ENCODE results near the gene SUOX. TPM values are rescaled to one million over a fixed set of nuclear protein-coding genes. Genes with fewer than 3 reads are reported as not detected.

The SUOX gene
- 1 to 10 TPM in 2 of 3 donors, under 1 TPM in 1; 0.68 to 1.3 (median 1.2) TPM for total RNA-seq

GRCh38 chr12:55996715-55997534 lies at the start of gene SUOX:
Gene SUOX, plus strand, starts transcription at chr12:55997276. Its CDS starts 4,946 bp downstream, at chr12:56002222.
- H3K4me3 Mint-ChIP-seq, result peak within 1 kb of the TSS; percentile 49

GRCh38 chr12:55955344-55955743 lies 41.7 kb upstream of the SUOX start:
- peaks cover 13% of the 10 kb centered on the region for H3K4me1 Mint-ChIP-seq (ENCODE audit: low read depth)
- H3K4me3 Mint-ChIP-seq, result no peak overlapping the region
- no peaks in the 10 kb centered on the region for H3K27me3 Mint-ChIP-seq (ENCODE audit: low read depth)
- no peaks in the 10 kb centered on the region for H3K9me3 Mint-ChIP-seq
- ATAC-seq, result no peak
- no peak for DNase-seq
- peaks cover 32% of the 10 kb centered on the region for H3K36me3 Mint-ChIP-seq (ENCODE audit: insufficient read depth)

More at GRCh38 chr12:55996715-55997534, at the start of gene SUOX:
- Mint-ChIP-seq H3K27me3 (ENCODE audit: low read depth) (peaks cover 10% of the 10 kb centered on the region), H3K4me1 (ENCODE audit: low read depth) (peaks cover 15% of the 10 kb centered on the region), H3K36me3 (ENCODE audit: insufficient read depth) (peaks cover 9% of the 10 kb centered on the region), H3K9me3 (no peaks in the 10 kb centered on the region)
- ATAC-seq (peak; percentile 64 to 75), DNase-seq (no peak)

GRCh38 chr12:55955800-55956508 lies 41.1 kb upstream of the SUOX start:
- no peaks in the 10 kb centered on the region for H3K27me3 Mint-ChIP-seq (ENCODE audit: low read depth)
- no peaks in the 10 kb centered on the region for H3K9me3 Mint-ChIP-seq
- DNase-seq (peak; percentile 46), ATAC-seq (peak; percentile 83 to 88)
- peaks cover 13% of the 10 kb centered on the region for H3K4me1 Mint-ChIP-seq (ENCODE audit: low read depth)
- no peak overlapping the region for H3K4me3 Mint-ChIP-seq
- peaks cover 32% of the 10 kb centered on the region for H3K36me3 Mint-ChIP-seq (ENCODE audit: insufficient read depth)

GRCh38 chr12:55957106-55957859 lies 39.8 kb upstream of the SUOX start:
- H3K27me3 Mint-ChIP-seq (ENCODE audit: low read depth), result no peaks in the 10 kb centered on the region

GRCh38 chr12:55963760-55964159 lies 33.3 kb upstream of the SUOX start:
- Mint-ChIP-seq H3K36me3 (ENCODE audit: insufficient read depth) (no peaks in the 10 kb centered on the region), H3K4me1 (ENCODE audit: low read depth) (peaks cover 26% of the 10 kb centered on the region), H3K4me3 (no peak overlapping the region), H3K9me3 (no peaks in the 10 kb centered on the region), H3K27me3 (ENCODE audit: low read depth) (no peaks in the 10 kb centered on the region)
- no peak for ATAC-seq
- no peak for DNase-seq

More at GRCh38 chr12:55957106-55957859, 39.8 kb upstream of the SUOX start:
- Mint-ChIP-seq H3K4me3 (no peak overlapping the region), H3K36me3 (ENCODE audit: insufficient read depth) (peaks cover 20% of the 10 kb centered on the region), H3K9me3 (no peaks in the 10 kb centered on the region), H3K4me1 (ENCODE audit: low read depth) (peaks cover 13% of the 10 kb centered on the region)
- DNase-seq (no peak), ATAC-seq (no peak)

- Mint-ChIP-seq H3K4me1 (ENCODE audit: low read depth) (peaks cover 26% of the 10 kb centered on the region), H3K4me3 (peak overlapping the region; percentile 8), H3K36me3 (ENCODE audit: insufficient read depth) (peaks cover under 1% of the 10 kb centered on the region), H3K27me3 (ENCODE audit: low read depth) (no peaks in the 10 kb centered on the region), H3K9me3 (no peaks in the 10 kb centered on the region)
- no peak for DNase-seq
- no peak for ATAC-seq
Observed at GRCh38 chr12:55965240-55965639, 31.8 kb upstream of the SUOX start.

- Mint-ChIP-seq H3K4me3 (peak within 1 kb of the TSS; percentile 97), H3K36me3 (ENCODE audit: insufficient read depth) (peaks cover 3% of the 10 kb centered on the region), H3K27me3 (ENCODE audit: low read depth) (no peaks in the 10 kb centered on the region), H3K4me1 (ENCODE audit: low read depth) (peaks cover 26% of the 10 kb centered on the region), H3K9me3 (no peaks in the 10 kb centered on the region)
- ATAC-seq, result no peak
- no peak for DNase-seq
Observed at GRCh38 chr12:55965941-55966407, 31.1 kb upstream of the SUOX start, which contains the start of gene PMEL. Gene PMEL, minus strand, starts transcription at chr12:55966042. Its CDS starts 31 bp downstream, at chr12:55966011.

- Mint-ChIP-seq H3K27me3 (ENCODE audit: low read depth) (no peaks in the 10 kb centered on the region), H3K4me1 (ENCODE audit: low read depth) (peaks cover 26% of the 10 kb centered on the region), H3K9me3 (no peaks in the 10 kb centered on the region), H3K4me3 (peak within 1 kb of the TSS; percentile 97), H3K36me3 (ENCODE audit: insufficient read depth) (peaks cover 3% of the 10 kb centered on the region)
- ATAC-seq (peak; percentile 99), DNase-seq (peak; percentile 89)
Observed at GRCh38 chr12:55966408-55967281, 30.4 kb upstream of the SUOX start, which contains the start of gene CDK2. Gene CDK2, plus strand, starts transcription at chr12:55966830. Its CDS starts 179 bp downstream, at chr12:55967009.

- Mint-ChIP-seq H3K9me3 (no peaks in the 10 kb centered on the region), H3K27me3 (ENCODE audit: low read depth) (no peaks in the 10 kb centered on the region), H3K4me1 (ENCODE audit: low read depth) (peaks cover 26% of the 10 kb centered on the region), H3K4me3 (no peak overlapping the region), H3K36me3 (ENCODE audit: insufficient read depth) (peaks cover 3% of the 10 kb centered on the region)
- ATAC-seq (no peak), DNase-seq (no peak)
Observed at GRCh38 chr12:55969356-55969755, 27.7 kb upstream of the SUOX start.

GRCh38 chr12:55970775-55971174 lies 26.3 kb upstream of the SUOX start:
- ATAC-seq (no peak), DNase-seq (no peak)
- Mint-ChIP-seq H3K4me1 (ENCODE audit: low read depth) (peaks cover 24% of the 10 kb centered on the region), H3K36me3 (ENCODE audit: insufficient read depth) (peaks cover 3% of the 10 kb centered on the region), H3K4me3 (no peak overlapping the region), H3K9me3 (no peaks in the 10 kb centered on the region), H3K27me3 (ENCODE audit: low read depth) (no peaks in the 10 kb centered on the region)

GRCh38 chr12:55972042-55972441 lies 25.0 kb upstream of the SUOX start:
- no peak for DNase-seq
- no peak overlapping the region for H3K4me3 Mint-ChIP-seq
- H3K27me3 Mint-ChIP-seq (ENCODE audit: low read depth), result no peaks in the 10 kb centered on the region
- peaks cover 21% of the 10 kb centered on the region for H3K4me1 Mint-ChIP-seq (ENCODE audit: low read depth)
- peaks cover 3% of the 10 kb centered on the region for H3K36me3 Mint-ChIP-seq (ENCODE audit: insufficient read depth)
- no peaks in the 10 kb centered on the region for H3K9me3 Mint-ChIP-seq
- no peak for ATAC-seq

GRCh38 chr12:55972456-55972855 lies 24.6 kb upstream of the SUOX start:
- Mint-ChIP-seq H3K27me3 (ENCODE audit: low read depth) (no peaks in the 10 kb centered on the region), H3K4me3 (no peak overlapping the region), H3K36me3 (ENCODE audit: insufficient read depth) (peaks cover 3% of the 10 kb centered on the region), H3K9me3 (no peaks in the 10 kb centered on the region), H3K4me1 (ENCODE audit: low read depth) (peaks cover 23% of the 10 kb centered on the region)
- ATAC-seq (no peak), DNase-seq (no peak)

GRCh38 chr12:55972911-55973598 lies 24.0 kb upstream of the SUOX start:
- DNase-seq, result no peak
- no peaks in the 10 kb centered on the region for H3K9me3 Mint-ChIP-seq
- H3K4me1 Mint-ChIP-seq (ENCODE audit: low read depth), result peaks cover 21% of the 10 kb centered on the region
- no peak overlapping the region for H3K4me3 Mint-ChIP-seq
- ATAC-seq, result no peak
- no peaks in the 10 kb centered on the region for H3K27me3 Mint-ChIP-seq (ENCODE audit: low read depth)
- peaks cover 3% of the 10 kb centered on the region for H3K36me3 Mint-ChIP-seq (ENCODE audit: insufficient read depth)

All from activated T-cell treated with anti-CD3 and anti-CD28 coated beads, Interleukin-2, amount 50 U/mL, for 4 hours (primary cell).